Keratinocyte (primary cell): ENCODE data around the gene MIDN.

Experiments
- CTCF ChIP-seq, 3 experiments: IDR thresholded peaks in 1 of 3; conservative IDR thresholded peaks in 1 of 3; optimal IDR thresholded peaks in 1 of 3; 2 replicates in 2 of 3; 3 replicates in 1 of 3; pipeline versions ENCODE3 to v1.5.1; 2011; ENCODE audit warnings: low read length in 3 of 3, mild to moderate bottlenecking in 3 of 3, moderate library complexity in 2 of 3, control low read depth in 1 of 3, inconsistent platforms in 1 of 3; ENCODE audit not compliant: insufficient read depth in 2 of 3; ENCODE audit errors: extremely low read depth in 1 of 3
- EZH2 ChIP-seq: IDR thresholded peaks from one replicate; pipeline ENCODE4 v1.6.1; 2012; ENCODE audit warnings: inconsistent platforms, mild to moderate bottlenecking, low read length, moderate library complexity

DNA sequence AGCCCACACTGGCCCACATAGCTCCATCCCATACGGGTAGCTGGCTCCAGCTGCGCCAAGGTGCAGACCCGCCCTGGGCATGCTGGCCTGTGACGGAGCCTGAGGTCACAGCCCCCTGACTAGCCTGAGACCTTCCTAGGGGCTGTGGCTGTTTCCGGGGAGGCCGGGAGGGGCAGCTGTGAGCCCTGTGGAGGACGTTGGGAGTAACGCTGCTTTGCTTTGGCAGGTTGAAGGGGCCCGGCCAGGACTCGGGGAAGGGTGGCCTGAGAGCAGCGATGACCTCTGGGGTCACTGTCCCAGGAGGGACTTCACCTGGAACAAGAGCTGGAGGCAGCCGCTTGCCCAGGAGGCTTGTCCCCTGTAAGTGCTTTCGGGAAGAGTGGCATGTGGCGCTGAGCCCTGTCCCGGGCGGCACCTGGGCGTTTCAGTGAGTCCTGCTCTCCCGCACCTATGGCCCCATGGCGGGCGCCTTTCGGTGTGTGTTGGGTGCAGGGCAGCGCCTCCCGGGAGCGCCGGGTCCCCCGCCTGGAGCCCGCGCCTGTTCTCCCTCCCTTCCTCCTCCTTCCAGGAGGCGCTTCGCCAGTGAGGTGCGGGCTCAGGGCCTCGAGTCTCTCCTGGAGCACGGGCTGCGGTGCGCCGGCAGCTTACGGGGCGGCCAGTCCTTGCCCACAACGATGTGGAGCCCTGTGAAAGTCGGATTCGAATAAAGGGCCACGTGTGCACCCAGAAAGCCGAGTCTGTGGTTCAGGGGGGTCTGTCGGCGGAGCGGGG, 25.9 kb downstream of the MIDN start:
- TF ChIP-seq CTCF (optimal IDR thresholded peaks at IDR 0.05 in 1 of 3, IDR thresholded peaks at IDR 0.05 in 1 of 3, conservative IDR thresholded peaks at IDR 0.05 in 1 of 3; ENCODE audit: extremely low read depth in 1 of 3, insufficient read depth in 2 of 3, low read length in 3 of 3) (no peak), EZH2 (no peak)
